Measurements from ENCODE around the gene MYO15A. TPM values are rescaled to one million over a fixed set of nuclear protein-coding genes. Genes with fewer than 3 reads are reported as not detected.

The MYO15A gene
- total RNA-seq, 1 donor, result 1.1 TPM

DNA sequence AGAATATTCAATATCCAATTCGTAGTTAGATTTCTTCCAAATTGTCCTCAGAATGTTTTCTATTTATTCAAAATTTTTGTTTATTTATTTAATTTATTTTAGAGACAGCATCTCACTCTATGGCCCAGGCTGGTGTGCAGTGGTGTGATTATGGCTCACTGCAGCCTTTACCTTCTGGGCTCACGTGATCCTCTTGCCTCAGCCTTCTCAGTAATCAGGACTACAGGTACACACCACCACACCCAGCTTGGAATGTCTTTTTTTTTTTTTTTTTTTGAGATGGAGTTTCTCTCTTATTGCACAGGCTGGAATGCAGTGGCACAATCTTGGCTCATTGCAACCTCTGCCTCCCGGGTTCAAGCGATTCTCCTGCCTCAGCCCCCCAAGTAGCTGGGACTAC lies 24.3 kb upstream of the MYO15A start:
- no peak for DNase-seq (ENCODE audit: insufficient read length, low spot score, missing footprints)
- Histone ChIP-seq H3K4me3 (ENCODE audit: insufficient read depth, low read length) (no peak overlapping the region), H3K27ac (ENCODE audit: low read depth, low read length) (no peak overlapping the region), H3K4me1 (ENCODE audit: insufficient read depth, low read length) (peaks cover 8% of the 10 kb centered on the region), H3K79me2 (ENCODE audit: insufficient read depth, low read length) (peaks cover 15% of the 10 kb centered on the region), H3K27me3 (ENCODE audit: insufficient read depth, low read length) (peaks cover 5% of the 10 kb centered on the region), H3K36me3 (ENCODE audit: insufficient read depth, low read length) (no peaks in the 10 kb centered on the region), H3K4me2 (ENCODE audit: insufficient read depth, low read length) (no peak overlapping the region), H3K9me3 (ENCODE audit: low read depth, low read length) (no peaks in the 10 kb centered on the region), H4K20me1 (ENCODE audit: insufficient read depth, low read length) (no peaks in the 10 kb centered on the region), H2AFZ (ENCODE audit: low read length) (no peak overlapping the region)
- TF ChIP-seq, protein P1, sequence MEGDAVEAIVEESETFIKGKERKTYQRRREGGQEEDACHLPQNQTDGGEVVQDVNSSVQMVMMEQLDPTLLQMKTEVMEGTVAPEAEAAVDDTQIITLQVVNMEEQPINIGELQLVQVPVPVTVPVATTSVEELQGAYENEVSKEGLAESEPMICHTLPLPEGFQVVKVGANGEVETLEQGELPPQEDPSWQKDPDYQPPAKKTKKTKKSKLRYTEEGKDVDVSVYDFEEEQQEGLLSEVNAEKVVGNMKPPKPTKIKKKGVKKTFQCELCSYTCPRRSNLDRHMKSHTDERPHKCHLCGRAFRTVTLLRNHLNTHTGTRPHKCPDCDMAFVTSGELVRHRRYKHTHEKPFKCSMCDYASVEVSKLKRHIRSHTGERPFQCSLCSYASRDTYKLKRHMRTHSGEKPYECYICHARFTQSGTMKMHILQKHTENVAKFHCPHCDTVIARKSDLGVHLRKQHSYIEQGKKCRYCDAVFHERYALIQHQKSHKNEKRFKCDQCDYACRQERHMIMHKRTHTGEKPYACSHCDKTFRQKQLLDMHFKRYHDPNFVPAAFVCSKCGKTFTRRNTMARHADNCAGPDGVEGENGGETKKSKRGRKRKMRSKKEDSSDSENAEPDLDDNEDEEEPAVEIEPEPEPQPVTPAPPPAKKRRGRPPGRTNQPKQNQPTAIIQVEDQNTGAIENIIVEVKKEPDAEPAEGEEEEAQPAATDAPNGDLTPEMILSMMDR (IDR thresholded peaks at IDR 0.05; ENCODE audit: extremely low read depth, low read depth, low read length), result no peak

DNA sequence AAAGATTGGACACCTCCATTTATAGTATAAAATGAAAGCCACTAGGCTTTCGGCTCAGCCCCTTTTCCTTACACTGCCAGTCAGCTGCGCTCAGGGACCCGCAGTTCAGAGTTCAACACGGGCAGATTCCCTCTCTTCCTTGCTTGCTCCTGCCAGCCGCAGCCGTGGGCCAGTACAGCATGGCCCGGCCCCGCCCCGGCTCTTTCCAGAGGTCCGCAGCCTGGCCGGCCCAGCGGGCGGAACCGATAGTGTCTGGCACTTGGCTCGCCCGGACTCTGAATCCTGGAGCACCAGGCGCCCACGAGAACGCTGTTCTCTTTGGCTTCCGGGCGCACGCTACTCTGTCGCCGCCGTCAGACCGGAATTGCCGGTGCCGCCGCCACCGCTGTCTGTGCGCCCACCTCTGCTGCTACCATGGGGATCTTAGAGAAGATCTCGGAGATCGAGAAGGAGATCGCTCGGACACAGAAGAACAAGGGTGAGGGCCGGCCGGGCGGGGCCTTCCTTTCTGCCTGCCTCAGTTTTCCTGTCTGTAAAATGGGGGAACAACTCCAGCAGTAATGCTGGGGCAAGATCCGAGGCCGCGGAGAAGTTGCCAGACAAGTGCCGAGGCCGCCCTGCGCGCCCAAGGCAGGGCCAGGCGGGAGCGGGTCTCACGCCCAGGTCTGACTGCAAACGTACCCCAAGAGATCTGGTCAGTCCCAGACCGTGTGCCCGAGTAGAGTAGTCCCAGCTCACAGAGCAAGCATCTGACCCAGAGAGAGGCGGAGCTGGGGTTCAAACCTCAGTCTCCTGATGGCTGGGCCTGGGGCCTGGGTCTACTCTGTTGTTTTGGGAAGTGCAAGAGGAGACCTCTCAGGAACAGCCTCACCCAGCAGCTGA lies 20.7 kb upstream of the MYO15A start, which contains the start of gene DRG2:
TSS of gene DRG2 (plus strand) at position 339 of the 882 bp plus-strand sequence. CDS start at position 415, 76 bp downstream.
- Histone ChIP-seq H3K79me2 (ENCODE audit: insufficient read depth, low read length) (peaks cover 29% of the 10 kb centered on the region), H2AFZ (ENCODE audit: low read length) (peak within 1 kb of the TSS; percentile 91), H3K27ac (ENCODE audit: low read depth, low read length) (peak within 1 kb of the TSS; percentile 85), H3K4me3 (ENCODE audit: insufficient read depth, low read length) (peak within 1 kb of the TSS; percentile 99), H3K9me3 (ENCODE audit: low read depth, low read length) (no peaks in the 10 kb centered on the region), H4K20me1 (ENCODE audit: insufficient read depth, low read length) (peaks cover 5% of the 10 kb centered on the region), H3K4me2 (ENCODE audit: insufficient read depth, low read length) (peak within 1 kb of the TSS; percentile 97), H3K4me1 (ENCODE audit: insufficient read depth, low read length) (peaks cover 8% of the 10 kb centered on the region), H3K36me3 (ENCODE audit: insufficient read depth, low read length) (peaks cover 3% of the 10 kb centered on the region), H3K27me3 (ENCODE audit: insufficient read depth, low read length) (no peaks in the 10 kb centered on the region)
- TF ChIP-seq, protein P1 (IDR thresholded peaks at IDR 0.05; ENCODE audit: extremely low read depth, low read depth, low read length), result no peak
- DNase-seq (ENCODE audit: insufficient read length, low spot score, missing footprints), result peak; percentile 99

DNA sequence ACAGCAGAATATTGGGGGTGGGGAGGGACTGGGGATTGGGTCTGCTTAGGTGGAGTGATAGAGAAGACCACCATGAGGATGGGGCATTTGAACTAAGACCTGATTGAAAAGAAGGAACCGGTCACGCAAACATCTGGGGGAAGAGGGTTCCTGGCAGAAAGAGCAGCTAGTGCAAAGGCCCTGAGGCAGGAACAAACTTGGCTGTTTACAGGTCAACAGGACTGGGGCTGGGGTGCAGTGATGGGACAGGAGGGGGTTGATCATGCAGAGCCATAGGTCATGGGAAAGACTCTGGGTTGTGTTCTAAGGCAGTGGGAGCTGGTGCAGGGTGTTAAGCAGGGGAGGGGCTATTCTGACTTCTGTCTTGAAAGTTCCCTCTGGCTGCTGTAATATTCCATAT lies 18.9 kb upstream of the MYO15A start:
- Histone ChIP-seq H3K4me3 (ENCODE audit: insufficient read depth, low read length) (no peak overlapping the region), H3K27me3 (ENCODE audit: insufficient read depth, low read length) (no peaks in the 10 kb centered on the region), H2AFZ (ENCODE audit: low read length) (no peak overlapping the region), H3K4me2 (ENCODE audit: insufficient read depth, low read length) (no peak overlapping the region), H3K79me2 (ENCODE audit: insufficient read depth, low read length) (peaks cover 34% of the 10 kb centered on the region), H3K4me1 (ENCODE audit: insufficient read depth, low read length) (peaks cover 8% of the 10 kb centered on the region), H4K20me1 (ENCODE audit: insufficient read depth, low read length) (peaks cover 5% of the 10 kb centered on the region), H3K9me3 (ENCODE audit: low read depth, low read length) (no peaks in the 10 kb centered on the region), H3K36me3 (ENCODE audit: insufficient read depth, low read length) (peaks cover 16% of the 10 kb centered on the region), H3K27ac (ENCODE audit: low read depth, low read length) (no peak overlapping the region)
- DNase-seq (ENCODE audit: insufficient read length, low spot score, missing footprints), result no peak
- TF ChIP-seq, protein P1 (IDR thresholded peaks at IDR 0.05; ENCODE audit: extremely low read depth, low read depth, low read length), result no peak
